RWPE1 (cell line): ENCODE data around the gene KCNH1.

Source experiments
- CTCF ChIA-PET: fragments of 350-600 bp; sonication (Branson Sonifier 250); formaldehyde crosslinking; extraction: SDS; loops from one replicate; lab custom pipeline; 2021; lab: Yijun Ruan, JAX
- POLR2A ChIA-PET: fragments of 400-600 bp; formaldehyde crosslinking; extraction: SDS; loops from one replicate; lab custom pipeline; 2020; ENCODE audit warnings: antibody characterized with exemption; ENCODE audit not compliant: low non-redundant PET; lab: Yijun Ruan, JAX
- DNase-seq: peaks from one replicate; pipeline ENCODE4 v3.0.0; 2012; ENCODE audit warnings: low spot score
- H3K27ac ChIP-seq: fragments of 450-650 bp; 2 replicates; pipeline ENCODE4 v1.5.1; 2017
- CTCF ChIP-seq: fragments of 450-650 bp; conservative IDR thresholded peaks from 2 replicates; pipeline ENCODE4 v1.5.1; 2017; ENCODE audit warnings: low read depth, mild to moderate bottlenecking

The KCNH1 gene

GRCh38 chr1:210821615-210822014, 312.3 kb downstream of the KCNH1 start:
- no peak for TF ChIP-seq CTCF
- POLR2A ChIA-PET, result no interaction called here
- CTCF ChIA-PET, result no interaction called here
- no peak overlapping the region for H3K27ac ChIP-seq
- DNase-seq, result no peak

GRCh38 chr1:210819266-210819665, 314.7 kb downstream of the KCNH1 start:
- DNase-seq, result no peak
- TF ChIP-seq CTCF, result no peak
- CTCF ChIA-PET, result interaction anchor here (0.6 kb wide), 1 partner anchor 10 kb away, joined by 3 read pairs; no protein-coding TSS in a partner anchor
- H3K27ac ChIP-seq, result no peak overlapping the region
- POLR2A ChIA-PET, result no interaction called here

- TF ChIP-seq CTCF, result no peak
- POLR2A ChIA-PET, result no interaction called here
- no peak for DNase-seq
- CTCF ChIA-PET, result no interaction called here
- no peak overlapping the region for H3K27ac ChIP-seq
Measured at GRCh38 chr1:210817385-210818275, 316.3 kb downstream of the KCNH1 start.

GRCh38 chr1:210815641-210816550, 318.1 kb downstream of the KCNH1 start:
- no peak for TF ChIP-seq CTCF
- POLR2A ChIA-PET, result no interaction called here
- no peak overlapping the region for H3K27ac ChIP-seq
- CTCF ChIA-PET, result no interaction called here
- DNase-seq, result no peak

- POLR2A ChIA-PET, result no interaction called here
- TF ChIP-seq CTCF, result no peak
- DNase-seq, result no peak
- H3K27ac ChIP-seq, result no peak overlapping the region
- CTCF ChIA-PET, result no interaction called here
Measured at GRCh38 chr1:210814382-210815123, 319.4 kb downstream of the KCNH1 start.

GRCh38 chr1:210801501-210801900, 332.4 kb downstream of the KCNH1 start:
- ChIA-PET CTCF (no interaction called here), POLR2A (no interaction called here)
- H3K27ac ChIP-seq, result no peak overlapping the region
- TF ChIP-seq CTCF, result no peak
- DNase-seq, result no peak
